Stimulated activated CD8-positive, alpha-beta memory T cell treated with anti-CD3 and anti-CD28 coated beads, Interleukin-12 subunit alpha, Interleukin-12 subunit beta, amount 100 ng/mL, for 4 hours (primary cell): ENCODE results near the gene LSG1.

Experiments
- DNase-seq: peaks from one replicate; pipeline ENCODE4 v3.0.0-alpha.2; 2020; ENCODE audit warnings: low read depth

Gene LSG1

GRCh38 chr3:194686816-194687637 is 15.0 kb upstream of the LSG1 start:
- DNase-seq: peak; percentile 11

- DNase-seq: no peak
Observed at GRCh38 chr3:194686414-194686815, 14.4 kb upstream of the LSG1 start.

DNA sequence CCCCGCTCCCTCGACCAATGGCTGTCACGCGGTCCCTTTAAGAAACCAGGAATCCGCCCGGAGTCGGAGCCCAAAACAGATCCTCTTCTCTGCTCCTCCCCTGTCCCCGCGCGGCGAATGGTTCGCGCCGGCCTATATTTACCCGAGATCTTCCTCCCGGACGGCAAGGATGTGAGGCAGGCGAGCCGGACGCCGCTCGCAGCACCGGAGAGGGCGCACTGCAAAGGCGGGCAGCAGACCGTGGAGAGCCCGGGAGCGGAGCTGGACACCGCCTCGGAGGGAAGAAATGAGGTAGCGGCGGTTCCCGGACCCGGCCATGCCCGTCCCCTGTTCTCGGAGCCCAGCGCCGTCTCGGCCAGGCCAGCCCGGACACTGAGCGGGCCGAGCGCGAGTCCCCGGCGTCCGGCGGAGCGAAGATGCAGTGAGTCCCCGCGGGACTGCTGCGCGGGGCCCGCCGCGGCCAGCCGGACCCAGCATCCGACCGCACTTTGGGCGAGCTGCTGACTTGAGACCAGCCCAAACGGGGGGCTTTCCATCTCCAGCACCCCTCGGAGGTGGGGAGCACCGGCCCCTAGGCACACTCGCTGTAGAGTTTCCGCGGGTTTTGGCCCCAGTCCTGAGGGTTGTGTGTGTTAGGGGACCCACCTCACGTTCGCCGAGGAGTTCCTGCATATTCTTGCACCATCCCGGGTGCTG is 13.9 kb upstream of the LSG1 start, which contains the start of gene FAM43A:
TSS of gene FAM43A (plus strand) at position 166 of the 696 bp plus-strand sequence. CDS start 944 bp downstream, outside the sequence.
- peak; percentile 55 for DNase-seq

DNA sequence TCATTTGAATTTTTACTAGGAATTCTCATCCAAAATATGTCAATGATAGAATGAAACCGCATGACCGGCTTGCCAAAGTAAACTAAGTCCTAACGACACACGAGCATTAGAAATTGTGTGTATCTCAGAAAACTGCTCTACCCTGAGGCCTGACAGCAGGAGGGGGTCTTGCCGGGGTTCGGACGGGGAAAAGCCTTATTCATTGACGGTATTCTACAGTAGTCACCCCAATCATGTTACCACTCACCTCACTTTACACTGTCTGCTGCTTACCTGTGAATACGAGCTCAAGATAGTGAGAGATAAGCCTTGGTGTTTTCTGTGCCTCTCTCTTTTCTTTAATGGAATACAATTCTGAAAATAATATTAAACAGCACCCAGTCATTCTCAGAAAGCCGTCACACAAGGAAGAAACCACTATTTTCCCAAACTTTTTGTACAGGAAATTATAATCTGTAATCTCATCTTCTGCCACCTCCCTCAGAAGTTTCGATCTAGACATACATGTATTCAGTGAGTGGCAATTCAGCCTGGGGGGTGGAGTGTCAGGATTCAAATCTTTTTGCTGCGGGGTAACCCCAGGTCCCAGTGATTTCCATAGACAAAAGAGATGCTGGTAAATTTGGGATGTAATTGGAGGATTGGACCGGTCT is 13.2 kb upstream of the LSG1 start:
- no peak for DNase-seq

- DNase-seq: no peak
Observed at GRCh38 chr3:194683380-194683779, 11.4 kb upstream of the LSG1 start.

GRCh38 chr3:194682694-194683310 is 10.8 kb upstream of the LSG1 start:
- DNase-seq: peak; percentile 37

DNA sequence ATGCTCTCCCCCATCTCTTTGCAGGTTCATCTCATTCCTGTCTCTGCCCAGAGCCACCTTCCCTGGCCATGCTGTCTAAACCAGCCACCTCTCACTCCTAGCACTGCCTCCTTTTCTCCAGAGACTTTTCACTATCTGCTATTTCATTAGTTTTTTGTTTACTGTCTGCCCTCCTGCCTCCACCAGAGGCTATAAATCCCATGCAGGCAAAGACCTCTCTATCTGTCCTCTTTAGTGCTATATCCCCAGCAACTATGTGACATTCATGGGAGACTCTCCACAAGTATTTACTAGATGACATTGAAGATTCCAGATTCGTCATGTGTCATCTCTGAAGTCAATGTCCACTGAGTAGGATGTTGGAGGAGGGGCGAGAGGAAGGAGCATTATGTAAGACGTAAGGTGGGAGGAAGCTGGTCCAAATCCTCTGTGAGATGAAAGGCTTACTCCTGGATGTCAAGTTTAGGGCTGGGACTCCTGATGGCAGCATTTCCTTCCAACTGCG is 10.2 kb upstream of the LSG1 start:
- DNase-seq: no peak

DNA sequence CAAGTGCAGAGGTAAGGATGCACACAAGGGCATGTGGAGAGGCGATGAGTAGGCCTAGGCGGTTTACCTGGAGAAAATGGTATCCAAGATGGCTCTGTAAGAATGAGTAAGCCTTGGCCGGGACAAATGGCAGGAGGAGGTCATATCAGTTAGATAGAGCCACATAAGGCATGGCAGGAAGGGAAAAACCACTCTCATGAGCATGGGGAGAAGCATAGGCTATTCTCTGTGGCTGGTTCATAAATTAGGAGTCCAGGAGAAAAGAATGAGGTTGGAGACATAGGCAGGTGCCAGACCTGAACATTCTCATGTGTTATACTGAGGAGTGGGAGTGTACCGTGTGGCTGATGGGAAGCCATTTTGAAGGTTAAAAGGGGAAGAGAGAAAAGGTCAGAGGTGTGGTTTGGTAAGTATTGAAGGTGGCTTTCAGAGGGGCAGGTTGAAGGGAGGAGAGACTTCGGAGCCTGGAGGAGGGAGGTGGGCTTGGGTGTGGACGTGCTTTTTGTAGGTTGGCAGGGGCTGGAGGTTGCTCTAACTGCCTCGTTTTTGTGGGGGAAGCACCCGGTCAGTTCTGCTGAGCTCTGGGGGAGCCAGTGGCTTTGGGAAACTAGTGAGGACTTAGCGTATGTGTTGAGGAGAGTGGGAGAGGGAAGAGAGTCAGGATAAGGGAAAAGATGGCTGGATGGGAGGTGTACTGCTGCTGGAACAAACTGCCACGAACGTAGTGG is 9.1 kb upstream of the LSG1 start:
- no peak for DNase-seq

- no peak for DNase-seq
Observed at GRCh38 chr3:194676471-194676870, 4.5 kb upstream of the LSG1 start.

GRCh38 chr3:194675680-194676079 is 3.7 kb upstream of the LSG1 start:
- DNase-seq: no peak

DNA sequence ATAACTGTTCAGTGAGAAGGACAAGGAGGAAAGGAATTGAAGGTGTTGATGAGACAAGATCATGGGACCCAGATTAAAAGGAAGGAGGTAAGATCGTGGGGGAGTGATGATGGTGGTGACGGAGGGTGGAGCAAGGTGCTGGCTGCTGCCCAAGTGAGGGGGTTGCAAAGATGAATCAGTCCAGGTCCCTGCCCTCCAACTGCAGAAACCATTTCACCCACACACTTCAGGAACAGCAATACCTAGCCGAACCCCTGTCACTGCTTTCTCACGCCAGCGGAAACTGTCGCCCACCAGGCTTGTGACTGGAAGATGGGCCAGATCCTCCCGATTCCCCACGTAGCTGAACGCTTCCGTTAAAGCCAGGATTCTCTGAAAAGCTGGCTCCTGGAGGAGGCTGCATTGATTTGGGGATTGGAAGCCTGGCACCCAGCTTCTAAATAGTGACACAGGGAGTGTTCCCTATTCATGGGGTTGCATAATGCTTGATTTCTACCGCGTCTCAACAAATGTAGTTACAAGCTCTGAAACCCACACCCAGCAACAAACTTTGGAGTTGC is 3.2 kb upstream of the LSG1 start:
- peak; percentile 19 for DNase-seq

GRCh38 chr3:194673761-194674160 is 1.8 kb upstream of the LSG1 start:
- no peak for DNase-seq

DNA sequence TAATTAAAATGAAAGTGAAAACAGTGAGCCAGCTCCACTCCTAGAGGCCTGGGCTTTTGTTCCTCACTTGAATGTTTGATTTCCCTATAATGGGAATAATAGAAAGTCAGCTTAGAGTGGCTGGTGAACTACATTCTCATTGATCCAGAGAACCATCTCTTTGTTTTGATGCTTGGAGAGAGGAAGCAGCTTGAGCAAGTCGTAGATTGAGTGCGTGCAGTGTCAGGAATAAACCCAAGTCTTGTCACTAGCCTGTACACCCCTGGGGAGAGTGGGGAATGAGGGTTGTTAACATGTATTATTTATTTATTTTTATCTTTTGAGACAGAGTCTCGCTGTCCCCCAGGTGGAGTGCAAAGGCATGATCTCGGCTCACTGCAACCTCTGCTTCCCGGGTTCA is 885 bp upstream of the LSG1 start:
- no peak for DNase-seq

GRCh38 chr3:194671511-194671899 is 486 bp downstream of the LSG1 start:
- DNase-seq: no peak

DNA sequence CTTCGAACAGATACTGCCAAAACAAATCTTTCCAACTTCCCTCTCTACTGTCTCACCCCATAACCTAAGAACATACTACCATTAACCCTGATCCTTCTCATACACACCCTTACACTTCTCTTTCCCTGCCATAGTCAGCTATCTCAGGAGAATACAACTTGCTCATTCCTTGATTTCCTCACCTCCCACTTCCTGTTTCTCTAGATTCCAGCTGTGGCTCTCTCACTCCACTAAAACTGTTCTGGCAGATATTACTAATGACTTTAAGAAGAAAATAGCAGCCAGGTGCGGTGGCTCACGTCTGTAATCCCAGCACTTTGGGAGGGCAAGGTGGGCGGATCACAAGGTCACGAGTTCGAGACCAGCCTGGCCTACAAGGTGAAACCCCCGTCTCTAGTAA is 4.6 kb downstream of the LSG1 start:
- DNase-seq: no peak

DNA sequence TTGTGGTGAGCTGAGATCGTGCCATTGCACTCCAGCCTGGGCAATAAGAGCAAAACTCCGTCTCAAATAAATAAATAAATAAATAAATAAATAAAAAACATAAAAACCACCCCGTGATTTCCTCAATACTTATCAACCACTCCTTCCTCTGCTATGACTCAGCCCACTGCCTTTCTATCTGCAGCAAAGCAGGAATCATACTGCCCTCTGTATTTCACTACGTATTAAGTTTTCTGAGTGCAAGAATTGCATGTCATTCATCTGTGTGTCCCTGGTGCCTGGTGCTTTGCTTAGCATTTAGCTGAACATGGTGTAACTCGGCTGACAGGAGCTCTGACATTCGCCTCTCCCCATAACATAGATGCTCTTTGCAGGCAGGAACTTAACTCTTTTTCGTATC is 7.1 kb downstream of the LSG1 start:
- no peak for DNase-seq

DNA sequence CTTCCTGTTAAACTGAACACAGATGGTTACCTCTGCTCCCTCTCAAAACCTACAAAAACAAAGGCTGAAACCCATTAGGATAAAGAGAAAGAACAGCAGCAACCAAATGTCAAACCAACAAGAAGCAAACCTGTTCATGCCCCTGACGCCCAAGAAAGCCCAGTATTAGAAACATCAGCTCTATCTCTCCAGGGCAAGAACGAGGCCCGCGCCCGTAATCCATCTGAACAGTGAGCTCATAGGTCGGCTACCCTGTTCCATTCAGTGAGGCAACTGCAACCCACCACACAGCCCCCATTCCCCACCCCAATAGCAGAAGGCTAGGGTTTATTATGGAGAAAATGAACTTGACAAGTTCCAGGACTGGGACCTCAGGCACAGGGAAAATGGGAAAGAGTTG is 10.0 kb downstream of the LSG1 start:
- DNase-seq: no peak

DNA sequence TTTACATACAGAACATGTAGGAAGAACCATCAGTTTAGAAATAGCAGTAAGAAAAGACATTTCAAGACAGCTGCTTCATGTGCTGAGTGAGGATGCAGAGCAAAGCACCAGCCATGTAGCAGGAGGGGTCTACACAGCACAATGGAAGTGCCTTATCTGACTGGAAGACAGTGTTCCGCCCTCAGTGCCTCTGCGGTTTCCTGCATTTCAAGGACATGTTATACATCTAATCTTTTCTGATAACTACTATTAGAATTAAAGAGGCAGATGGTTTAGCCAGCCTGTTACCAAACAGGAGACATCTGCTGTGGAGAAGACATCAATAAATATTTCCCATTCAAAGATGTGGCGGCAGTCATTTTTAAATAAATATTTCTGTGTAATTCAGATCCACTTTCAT is 10.6 kb downstream of the LSG1 start:
- DNase-seq: no peak

GRCh38 chr3:194659778-194660177 is 12.2 kb downstream of the LSG1 start:
- DNase-seq: no peak

GRCh38 chr3:194658477-194659242 is 13.3 kb downstream of the LSG1 start:
- DNase-seq: no peak

DNA sequence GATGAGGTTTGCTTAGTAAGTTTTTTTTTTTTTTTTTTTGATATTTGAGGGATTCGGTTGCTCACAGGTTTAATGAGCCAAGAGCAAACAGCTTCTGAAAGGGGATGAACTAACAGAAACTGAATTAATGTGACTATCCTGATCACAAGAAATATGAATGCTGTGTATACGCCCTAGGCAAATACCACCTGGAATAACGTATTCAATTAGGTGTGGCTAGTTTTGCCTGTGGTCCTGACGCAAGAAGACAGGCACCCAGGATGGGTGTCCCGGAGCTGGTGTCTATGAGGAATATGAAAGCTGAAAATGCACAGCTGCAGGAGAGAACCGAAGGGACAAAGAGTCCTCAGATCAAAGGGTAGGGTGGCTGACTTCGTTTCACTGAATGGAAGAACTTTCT is 14.6 kb downstream of the LSG1 start:
- DNase-seq: no peak
